Fibroblast of the aortic adventitia (primary cell): ENCODE measurements around the gene SLPI. TPM values are rescaled to one million over a fixed set of nuclear protein-coding genes. Genes with fewer than 3 reads are reported as not detected.

Experiments used
- DNase-seq: peaks from one replicate; pipeline ENCODE4 v3.0.0-alpha.2; 2010; ENCODE audit warnings: low read depth
- H3K4me3 ChIP-seq: 2 replicates; pipeline ENCODE4 v1.5.1; 2011; ENCODE audit warnings: low read depth, mild to moderate bottlenecking, control low read depth, low read length, moderate library complexity
- CTCF ChIP-seq: IDR thresholded peaks from 2 replicates; pipeline ENCODE4 v1.5.1; 2011; ENCODE audit warnings: mild to moderate bottlenecking, low read length, control low read depth, inconsistent platforms; ENCODE audit not compliant: insufficient read depth
- total RNA-seq: library from RNA; depleted of rRNA; stranded (reverse); fragments of >200 nt; gene quantifications from 2 replicates; pipeline ENCODE4 v1.2.3, GENCODE V29; 2012; ENCODE audit warnings: low replicate concordance

The SLPI gene
- total RNA-seq, 1 donor: 0.63 TPM

GRCh38 chr20:45258664-45259063 lies 4.3 kb upstream of the SLPI start:
- DNase-seq: no peak
- no peak for TF ChIP-seq CTCF
- H3K4me3 ChIP-seq: no peak overlapping the region

GRCh38 chr20:45258259-45258658 lies 3.9 kb upstream of the SLPI start:
- no peak for TF ChIP-seq CTCF
- H3K4me3 ChIP-seq: no peak overlapping the region
- no peak for DNase-seq

- no peak for DNase-seq
- H3K4me3 ChIP-seq: no peak overlapping the region
- TF ChIP-seq CTCF: no peak
These were observed 3.3 kb upstream of the SLPI start for GRCh38 chr20:45257711-45258110.

GRCh38 chr20:45257161-45257560 lies 2.8 kb upstream of the SLPI start:
- no peak overlapping the region for H3K4me3 ChIP-seq
- no peak for TF ChIP-seq CTCF
- no peak for DNase-seq

GRCh38 chr20:45253261-45253660 lies 1.1 kb downstream of the SLPI start:
- no peak overlapping the region for H3K4me3 ChIP-seq
- no peak for TF ChIP-seq CTCF

GRCh38 chr20:45251884-45252560 lies 2.3 kb downstream of the SLPI start:
- DNase-seq: peak; percentile 5
- TF ChIP-seq CTCF: no peak
- no peak overlapping the region for H3K4me3 ChIP-seq

More at GRCh38 chr20:45253261-45253660, 1.1 kb downstream of the SLPI start:
- DNase-seq: no peak

- no peak for TF ChIP-seq CTCF
- DNase-seq: no peak
- H3K4me3 ChIP-seq: no peak overlapping the region
These were observed 5.8 kb downstream of the SLPI start for GRCh38 chr20:45248609-45249008.
